WERI-Rb-1 (cell line): Measurements from ENCODE around the gene ITGAX.

ENCODE experiments used
- DNase-seq: peaks from one replicate; pipeline ENCODE4 v3.0.0-alpha.2; 2020
- H3K27ac ChIP-seq: fragments of 250-450 bp; sonication (Bioruptor Pico); 2 replicates; pipeline ENCODE4 v1.5.1; 2020; ENCODE audit warnings: mild to moderate bottlenecking, moderate library complexity
- H3K27me3 ChIP-seq: fragments of 250-450 bp; sonication (Bioruptor Pico); 2 replicates; pipeline ENCODE4 v1.5.1; 2021; ENCODE audit warnings: mild to moderate bottlenecking, low read depth, moderate library complexity; ENCODE audit not compliant: insufficient read depth, severe bottlenecking
- H3K36me3 ChIP-seq: fragments of 250-450 bp; sonication (Bioruptor Pico); 2 replicates; pipeline ENCODE4 v1.5.1; 2020; ENCODE audit warnings: mild to moderate bottlenecking, moderate library complexity
- H3K4me3 ChIP-seq: 2 replicates; pipeline ENCODE4 v1.5.1; 2011; ENCODE audit warnings: low read depth, mild to moderate bottlenecking, control low read depth, low read length
- H3K9me3 ChIP-seq: fragments of 250-450 bp; sonication (Bioruptor Pico); 2 replicates; pipeline ENCODE4 v1.5.1; 2021; ENCODE audit warnings: mild to moderate bottlenecking, moderate library complexity; ENCODE audit not compliant: severe bottlenecking
- TF ChIP-seq, protein P1 (sequence below): IDR thresholded peaks from 2 replicates; pipeline ENCODE4 v1.5.1; 2011; ENCODE audit warnings: low read depth, mild to moderate bottlenecking, control low read depth, inconsistent platforms, low read length

Gene ITGAX

GRCh38 chr16:31351942-31352325 lies 3.0 kb upstream of the ITGAX start:
- Histone ChIP-seq H3K27ac (no peak overlapping the region), H3K27me3 (peaks cover 69% of the 10 kb centered on the region), H3K36me3 (no peaks in the 10 kb centered on the region), H3K4me3 (no peak overlapping the region), H3K9me3 (no peaks in the 10 kb centered on the region)
- DNase-seq: no peak
- TF ChIP-seq, protein P1, sequence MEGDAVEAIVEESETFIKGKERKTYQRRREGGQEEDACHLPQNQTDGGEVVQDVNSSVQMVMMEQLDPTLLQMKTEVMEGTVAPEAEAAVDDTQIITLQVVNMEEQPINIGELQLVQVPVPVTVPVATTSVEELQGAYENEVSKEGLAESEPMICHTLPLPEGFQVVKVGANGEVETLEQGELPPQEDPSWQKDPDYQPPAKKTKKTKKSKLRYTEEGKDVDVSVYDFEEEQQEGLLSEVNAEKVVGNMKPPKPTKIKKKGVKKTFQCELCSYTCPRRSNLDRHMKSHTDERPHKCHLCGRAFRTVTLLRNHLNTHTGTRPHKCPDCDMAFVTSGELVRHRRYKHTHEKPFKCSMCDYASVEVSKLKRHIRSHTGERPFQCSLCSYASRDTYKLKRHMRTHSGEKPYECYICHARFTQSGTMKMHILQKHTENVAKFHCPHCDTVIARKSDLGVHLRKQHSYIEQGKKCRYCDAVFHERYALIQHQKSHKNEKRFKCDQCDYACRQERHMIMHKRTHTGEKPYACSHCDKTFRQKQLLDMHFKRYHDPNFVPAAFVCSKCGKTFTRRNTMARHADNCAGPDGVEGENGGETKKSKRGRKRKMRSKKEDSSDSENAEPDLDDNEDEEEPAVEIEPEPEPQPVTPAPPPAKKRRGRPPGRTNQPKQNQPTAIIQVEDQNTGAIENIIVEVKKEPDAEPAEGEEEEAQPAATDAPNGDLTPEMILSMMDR: no peak

DNA sequence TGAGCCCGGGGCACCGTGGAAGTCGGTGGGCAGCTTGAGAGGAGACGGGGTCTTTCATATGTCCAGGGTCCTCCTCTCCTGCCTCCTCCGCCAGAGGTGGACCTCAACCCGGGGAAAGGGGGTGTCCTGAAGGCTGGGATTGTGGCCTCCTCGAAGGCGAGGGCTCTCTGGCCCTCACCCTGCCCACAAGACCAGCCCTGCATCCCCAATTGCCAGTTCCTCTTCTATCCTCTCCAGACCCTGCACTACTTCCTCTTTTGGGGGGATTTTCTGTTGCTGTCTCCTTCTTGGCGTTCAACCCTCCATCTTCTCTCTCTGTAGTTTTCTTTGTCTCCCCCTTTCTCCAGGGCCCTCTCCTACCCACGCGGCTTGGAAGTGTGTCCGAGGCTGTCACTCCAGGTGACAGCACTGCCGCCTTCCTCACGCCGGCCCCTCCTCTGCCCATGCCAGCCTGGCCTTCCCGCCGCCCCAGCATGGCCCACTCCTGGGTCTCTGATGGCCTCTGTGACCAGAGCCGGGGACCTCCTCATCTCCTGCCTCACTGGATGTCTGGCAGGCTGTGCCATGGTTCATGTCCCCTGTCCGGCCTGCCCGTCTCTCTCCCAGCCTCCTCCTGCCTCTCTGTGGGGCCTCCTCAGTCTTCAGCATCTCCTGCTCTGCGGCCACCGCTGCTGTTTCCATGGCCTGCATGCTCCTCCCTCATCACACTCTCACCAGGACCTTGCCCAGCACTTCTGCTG lies 2.4 kb upstream of the ITGAX start:
- no peak overlapping the region for H3K27ac ChIP-seq
- H3K27me3 ChIP-seq: peaks cover 63% of the 10 kb centered on the region
- H3K36me3 ChIP-seq: no peaks in the 10 kb centered on the region
- TF ChIP-seq, protein P1: no peak
- no peak for DNase-seq
- no peaks in the 10 kb centered on the region for H3K9me3 ChIP-seq
- H3K4me3 ChIP-seq: no peak overlapping the region

- Histone ChIP-seq H3K27me3 (peaks cover 61% of the 10 kb centered on the region), H3K4me3 (no peak overlapping the region)
These were observed 590 bp downstream of the ITGAX start for GRCh38 chr16:31355431-31356100.

GRCh38 chr16:31356566-31357323 lies 1.8 kb downstream of the ITGAX start:
- H3K27me3 ChIP-seq: peaks cover 61% of the 10 kb centered on the region
- no peak for DNase-seq
- H3K4me3 ChIP-seq: no peak overlapping the region
- no peaks in the 10 kb centered on the region for H3K36me3 ChIP-seq
- no peak overlapping the region for H3K27ac ChIP-seq
- peaks cover 2% of the 10 kb centered on the region for H3K9me3 ChIP-seq
- TF ChIP-seq, protein P1: no peak

More at GRCh38 chr16:31355431-31356100, 590 bp downstream of the ITGAX start:
- DNase-seq: no peak
- peaks cover 1% of the 10 kb centered on the region for H3K9me3 ChIP-seq
- TF ChIP-seq, protein P1: no peak
- H3K36me3 ChIP-seq: no peaks in the 10 kb centered on the region
- H3K27ac ChIP-seq: no peak overlapping the region

DNA sequence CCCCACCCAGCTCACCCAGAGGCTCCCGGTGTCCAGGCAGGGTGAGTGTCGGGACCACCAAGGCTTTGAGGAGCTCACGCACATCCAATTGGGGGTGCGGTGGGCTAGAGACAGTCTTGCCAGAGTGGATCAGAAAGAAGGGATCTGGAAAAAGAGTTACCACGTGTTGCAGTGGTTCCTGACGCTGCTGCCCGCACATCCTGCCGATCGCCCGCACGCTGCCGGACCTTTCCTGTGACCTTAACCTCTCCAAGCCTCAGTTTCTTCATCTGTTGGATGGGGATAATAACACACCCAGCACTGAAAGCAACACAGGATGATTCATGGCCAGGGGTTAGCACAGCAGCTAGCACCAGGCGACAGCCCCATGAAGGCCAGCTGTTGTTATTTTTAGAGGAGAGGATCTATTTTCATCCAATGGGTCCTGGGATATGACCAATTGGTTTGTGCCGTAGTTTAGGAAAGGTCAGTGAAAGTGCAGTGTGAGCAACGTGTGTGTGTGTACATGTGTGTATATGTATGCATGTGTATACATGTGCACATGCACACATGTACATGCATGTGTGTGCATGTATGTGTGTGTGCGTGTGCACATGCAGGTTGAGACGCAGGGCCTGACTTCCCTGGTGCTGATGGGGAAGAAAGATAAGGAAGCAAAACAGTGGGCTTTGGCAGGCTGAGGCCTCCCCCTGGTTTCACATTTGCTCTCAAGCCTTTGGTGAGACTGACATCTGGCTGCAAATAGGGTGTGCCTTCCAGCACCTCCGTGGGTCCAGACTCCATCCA lies 2.5 kb downstream of the ITGAX start:
- Histone ChIP-seq H3K27ac (no peak overlapping the region), H3K9me3 (peaks cover 2% of the 10 kb centered on the region), H3K36me3 (no peaks in the 10 kb centered on the region), H3K4me3 (no peak overlapping the region), H3K27me3 (peaks cover 55% of the 10 kb centered on the region)
- TF ChIP-seq, protein P1: no peak
- no peak for DNase-seq
